GM12892 (cell line): Measurements from ENCODE around the gene CCDC137.

Experiments
- POLR2A ChIP-seq: IDR thresholded peaks from 2 replicates; pipeline ENCODE4 v1.6.1; 2011; ENCODE audit warnings: low read depth, low read length, control low read depth
- POLR2AphosphoS5 ChIP-seq: IDR thresholded peaks from 2 replicates; pipeline ENCODE4 v1.6.1; 2011; ENCODE audit warnings: low read depth, low read length, control low read depth
- TAF1 ChIP-seq: IDR thresholded peaks from 2 replicates; pipeline ENCODE4 v1.6.1; 2011; ENCODE audit warnings: low read depth, mild to moderate bottlenecking, control low read depth, low read length, borderline replicate concordance

- TF ChIP-seq POLR2AphosphoS5 (no peak), TAF1 (no peak), POLR2A (no peak)
Measured at GRCh38 chr17:81690549-81690948, 24.0 kb downstream of the CCDC137 start.
